SW 1271 (cell line): ENCODE measurements around the gene NFIC.

Experiments used
- DNase-seq, 2 experiments: peaks; one replicate each; lab custom pipeline; 2025; lab: John Stamatoyannopoulos, UW

The NFIC gene

DNA sequence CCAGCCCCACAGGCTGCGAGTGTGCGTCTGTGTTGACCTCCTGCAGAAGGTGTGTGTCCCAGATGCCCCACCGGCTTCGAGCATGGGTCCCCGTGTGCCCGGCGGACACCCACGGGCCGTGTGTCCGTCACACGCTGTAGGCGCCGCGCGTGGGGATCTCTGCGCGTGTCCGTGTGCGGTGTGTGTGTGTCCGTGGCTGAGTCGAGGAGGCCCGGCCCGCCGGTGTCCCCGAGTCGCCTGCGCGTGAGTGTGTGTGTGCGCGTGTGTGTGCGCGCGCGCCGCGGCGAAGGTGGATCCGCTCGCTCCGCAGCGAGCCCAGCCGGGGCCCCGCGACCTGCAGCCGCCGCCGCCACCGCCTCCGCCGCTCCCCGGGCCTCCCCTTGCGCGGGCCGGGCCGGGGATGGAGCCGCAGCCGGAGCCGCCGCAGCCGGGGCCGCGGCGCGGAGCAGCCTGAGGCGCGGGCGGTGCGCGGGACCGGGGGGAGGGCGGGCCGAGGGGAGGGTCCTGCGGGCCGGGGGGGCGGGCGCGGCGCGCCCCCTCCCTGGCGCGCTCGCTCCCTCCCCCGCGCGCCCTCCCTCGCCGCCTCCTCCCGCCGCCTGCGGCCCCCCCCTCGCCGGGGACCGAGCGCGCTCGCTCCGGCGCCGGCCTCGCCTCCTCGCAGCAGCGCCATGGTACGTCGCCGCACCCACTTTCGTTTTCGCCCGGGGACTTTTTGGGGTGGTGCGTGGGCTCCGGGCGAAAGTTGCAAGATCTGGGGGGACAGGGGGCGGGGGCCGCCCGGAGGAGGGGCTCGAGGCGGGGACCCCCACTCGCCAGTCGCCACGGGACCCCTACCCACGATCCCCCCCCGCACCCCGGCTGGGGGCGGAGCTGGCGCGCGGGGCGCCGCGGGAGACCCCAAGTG is 7.1 kb upstream of the NFIC start:
- DNase-seq, result peak in 1 of 2 experiments; percentile 34

DNA sequence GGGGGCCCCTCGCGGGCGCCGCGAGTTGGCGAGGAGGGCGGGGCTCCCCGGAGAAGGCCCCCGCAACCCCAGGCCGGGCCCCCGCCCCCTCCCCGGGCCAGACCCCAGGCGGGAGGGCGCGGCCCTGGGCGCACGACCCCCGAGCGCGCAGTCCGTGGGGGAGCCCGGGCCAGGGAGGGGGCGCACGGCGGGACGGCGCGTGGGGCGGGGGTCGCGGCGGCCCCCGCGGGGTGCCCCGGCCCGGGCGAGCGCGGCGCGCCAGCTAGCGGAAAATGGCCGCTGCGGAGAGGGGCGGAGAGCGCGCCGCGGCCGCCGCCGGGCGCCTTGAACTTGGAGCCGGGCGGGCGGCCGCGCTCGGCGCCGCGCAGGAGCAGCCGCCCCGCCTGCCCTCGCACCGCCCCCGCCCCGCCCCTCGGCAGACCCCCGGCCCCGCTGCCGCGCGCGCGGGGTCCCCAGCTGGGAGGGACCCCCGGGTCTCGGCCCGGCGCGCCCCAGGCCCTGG is 6.4 kb upstream of the NFIC start:
- no peak for DNase-seq

DNA sequence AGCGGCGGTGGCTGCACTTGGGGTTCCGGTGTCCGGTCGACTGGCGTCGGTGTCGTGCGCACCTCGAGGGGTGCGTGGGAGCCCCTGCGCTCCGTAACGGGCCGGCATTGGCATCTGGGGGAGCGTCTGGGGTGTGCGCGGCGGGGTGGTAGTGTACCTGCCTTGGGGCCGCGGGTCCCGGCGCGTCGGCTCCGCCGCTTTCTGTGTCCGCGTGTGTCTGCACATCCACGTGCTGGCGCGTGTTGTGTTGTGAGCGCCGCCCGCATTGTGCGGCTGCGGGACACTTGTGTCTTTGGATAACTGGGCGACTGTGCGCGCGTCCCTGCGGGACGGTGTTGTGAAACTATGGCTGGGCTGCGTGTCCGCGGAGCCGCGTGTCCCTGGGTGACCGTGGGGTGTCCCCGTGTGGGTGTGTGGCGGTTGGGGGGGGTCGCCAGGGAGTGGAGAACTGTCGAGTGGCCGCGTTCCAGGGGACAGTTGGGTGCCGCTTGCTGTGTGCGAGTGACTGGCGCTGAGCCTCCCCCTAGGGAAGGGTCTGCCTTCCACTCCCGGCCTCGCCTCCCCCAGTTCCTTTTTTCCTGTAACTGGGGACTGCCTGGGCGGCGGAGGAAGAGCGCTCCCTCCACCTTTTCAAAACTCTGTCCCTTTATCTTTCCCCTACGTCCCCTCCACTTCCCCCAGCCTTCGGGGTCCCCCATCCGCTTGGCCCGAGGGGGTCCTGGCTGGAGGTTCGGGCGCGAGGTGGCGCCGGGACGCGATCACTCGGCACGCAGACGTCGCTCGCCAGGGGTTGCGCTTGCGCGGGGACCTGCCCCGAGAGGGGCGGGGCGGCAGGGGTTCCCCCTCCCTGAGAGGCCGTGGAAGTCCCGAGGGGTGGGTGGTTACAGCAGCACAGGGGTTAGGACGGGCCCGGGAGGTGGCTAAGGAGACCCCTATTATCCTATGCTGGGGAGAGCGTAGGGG is 5.7 kb upstream of the NFIC start:
- peak in 1 of 2 experiments; percentile 33 for DNase-seq

DNA sequence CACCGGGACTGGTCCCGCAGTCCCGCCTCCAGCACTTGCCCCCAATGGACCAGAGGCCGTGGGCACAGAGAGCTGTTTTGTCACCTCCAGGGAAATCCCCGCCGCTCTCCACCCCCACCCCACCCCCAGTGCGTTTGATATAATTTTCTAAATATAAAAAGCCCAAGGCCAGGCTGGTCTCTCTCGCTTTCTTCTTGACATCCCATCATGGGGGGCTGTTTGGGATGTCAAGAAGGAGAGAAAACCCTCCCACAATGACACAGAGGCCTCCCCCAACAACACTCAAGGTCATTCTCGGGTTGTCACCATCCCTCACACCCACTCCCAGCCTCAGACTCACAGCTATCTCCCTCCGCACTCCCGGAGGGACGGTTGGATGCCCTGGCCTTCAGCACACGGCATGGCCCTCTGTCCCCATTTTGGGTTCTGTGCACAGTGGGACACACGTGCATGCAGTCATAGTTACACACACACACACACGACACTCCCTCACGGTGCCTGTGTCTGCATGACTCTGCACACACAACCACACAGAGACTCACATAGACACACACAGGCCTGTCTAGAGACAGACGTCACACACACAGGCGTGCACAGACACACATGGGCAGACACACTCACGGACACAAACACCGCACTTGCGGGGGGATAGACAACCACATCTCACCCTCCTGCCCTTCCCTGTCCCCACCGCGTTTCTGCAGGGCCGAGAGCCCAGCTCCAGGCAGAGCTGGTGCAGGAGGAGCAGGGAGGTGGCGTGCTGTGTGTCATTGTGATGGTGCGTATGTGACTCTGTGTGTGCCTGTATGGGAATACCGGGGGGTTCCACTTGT is 4.8 kb upstream of the NFIC start:
- no peak for DNase-seq

DNA sequence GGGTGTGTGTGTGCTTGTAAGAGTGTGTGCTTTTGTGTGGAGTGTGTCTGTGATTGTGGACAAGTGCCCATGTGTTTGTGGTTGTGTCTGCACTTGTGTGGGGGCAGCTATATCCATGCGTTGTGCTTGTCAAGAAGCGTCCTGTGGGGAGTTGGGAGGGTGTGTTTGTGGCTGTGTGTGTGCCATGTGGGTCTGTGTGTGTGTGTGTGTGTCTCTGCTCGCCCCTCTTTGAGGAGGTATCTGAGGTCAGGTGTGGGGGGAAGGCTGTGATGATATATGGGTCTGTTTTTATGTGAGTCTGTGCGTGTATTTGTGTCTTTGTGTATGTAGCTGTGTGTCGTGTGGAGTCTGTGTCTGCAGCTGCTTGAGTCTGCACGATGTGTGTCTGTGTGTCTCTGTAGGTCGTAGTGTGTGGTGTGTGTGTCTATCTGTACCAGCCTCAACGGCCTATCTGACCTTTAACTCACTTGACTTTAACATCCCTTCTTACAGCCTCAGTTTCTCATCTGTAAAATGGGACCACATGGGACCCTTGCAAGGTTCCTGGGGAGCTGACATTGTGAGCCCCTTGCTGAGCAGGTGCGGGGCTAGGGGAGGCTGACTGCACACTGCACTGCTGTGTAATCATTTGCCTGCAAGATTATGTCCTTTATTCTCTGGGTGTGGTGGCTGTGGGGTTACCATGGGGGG is 4.0 kb upstream of the NFIC start:
- no peak for DNase-seq

DNA sequence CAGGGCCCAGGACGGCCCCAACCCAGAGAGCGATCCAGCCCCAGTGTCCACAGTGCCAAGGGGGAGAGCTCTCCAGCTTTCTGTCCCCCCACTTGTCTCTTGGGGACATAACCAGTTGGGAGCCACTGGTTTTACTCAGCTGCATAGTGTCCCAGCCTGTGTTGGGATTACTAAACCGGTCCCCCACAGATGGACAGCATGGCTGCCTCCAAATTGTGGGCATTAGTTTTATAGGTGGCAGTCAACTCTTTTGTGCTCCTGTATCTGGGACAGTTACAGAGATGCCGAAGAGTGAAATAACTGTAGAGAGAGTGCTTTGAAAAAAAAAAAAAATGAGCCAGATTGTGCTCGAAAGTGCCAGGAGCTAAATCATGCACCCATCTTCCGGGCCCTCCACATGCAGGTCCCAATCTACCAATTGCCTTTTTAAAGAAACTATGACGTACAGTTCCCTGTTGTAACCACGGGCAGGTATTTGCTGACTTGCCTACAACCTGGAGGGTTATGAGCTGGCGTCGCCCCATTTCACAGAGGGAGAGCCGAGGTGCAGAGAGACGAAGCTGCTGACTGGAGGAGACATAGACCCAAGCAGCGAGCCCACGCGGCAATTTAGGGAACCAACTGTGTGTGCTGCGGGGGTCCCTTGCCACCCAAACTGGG is 2.4 kb upstream of the NFIC start:
- no peak for DNase-seq

DNA sequence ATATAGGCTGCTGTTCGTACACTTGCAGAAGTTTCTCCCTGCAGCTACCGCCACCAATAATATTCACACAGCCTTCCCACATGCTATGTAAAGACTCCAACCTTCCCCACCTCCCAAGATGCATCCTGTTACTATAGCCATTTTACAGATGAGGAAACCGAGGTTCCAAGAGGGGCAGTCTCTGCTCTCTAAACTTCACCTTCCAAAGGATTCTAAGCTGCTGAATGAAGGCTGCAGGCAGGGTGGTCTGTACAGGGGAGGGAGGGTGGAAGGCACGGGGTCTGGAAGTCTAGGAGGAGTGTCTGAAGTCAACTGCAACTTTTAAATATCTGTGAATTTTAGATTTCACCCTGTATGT is 1.9 kb upstream of the NFIC start:
- DNase-seq, result no peak

DNA sequence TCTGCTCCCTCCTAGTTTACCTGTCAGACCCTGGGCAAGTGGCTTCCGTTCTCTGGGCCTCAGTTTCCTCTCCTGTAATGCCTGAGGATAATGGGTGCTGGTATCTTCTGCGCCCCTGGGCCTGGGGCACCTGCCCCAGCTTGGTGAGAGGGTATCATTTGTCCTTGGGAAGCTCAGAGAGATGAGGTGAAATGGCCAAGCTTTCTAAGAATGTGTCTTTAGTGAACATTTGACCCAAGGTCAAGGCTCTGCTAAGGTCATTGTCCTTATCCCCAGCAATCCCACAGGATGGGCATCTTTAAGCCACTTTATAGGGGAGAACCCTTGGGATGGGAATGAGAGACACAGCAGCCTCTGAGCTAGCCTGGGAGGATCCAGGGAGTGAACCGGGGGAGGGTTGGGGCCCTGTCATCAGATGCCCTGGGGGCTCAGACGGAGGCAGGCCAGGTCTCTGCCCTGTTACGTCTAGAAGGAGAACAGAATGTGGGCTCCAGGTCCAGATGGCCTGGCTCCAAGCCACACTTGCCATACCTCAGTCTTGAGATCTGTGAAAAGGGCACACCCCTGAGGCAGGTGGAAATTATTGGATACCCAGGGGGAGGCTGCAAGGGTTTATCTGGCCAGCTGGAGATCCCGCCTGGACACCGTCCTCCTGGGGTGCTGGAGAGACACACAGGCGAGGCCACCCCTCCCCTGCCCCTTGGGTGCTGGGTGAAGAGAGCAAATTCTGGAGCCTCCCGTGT is 1.1 kb upstream of the NFIC start:
- no peak for DNase-seq

DNA sequence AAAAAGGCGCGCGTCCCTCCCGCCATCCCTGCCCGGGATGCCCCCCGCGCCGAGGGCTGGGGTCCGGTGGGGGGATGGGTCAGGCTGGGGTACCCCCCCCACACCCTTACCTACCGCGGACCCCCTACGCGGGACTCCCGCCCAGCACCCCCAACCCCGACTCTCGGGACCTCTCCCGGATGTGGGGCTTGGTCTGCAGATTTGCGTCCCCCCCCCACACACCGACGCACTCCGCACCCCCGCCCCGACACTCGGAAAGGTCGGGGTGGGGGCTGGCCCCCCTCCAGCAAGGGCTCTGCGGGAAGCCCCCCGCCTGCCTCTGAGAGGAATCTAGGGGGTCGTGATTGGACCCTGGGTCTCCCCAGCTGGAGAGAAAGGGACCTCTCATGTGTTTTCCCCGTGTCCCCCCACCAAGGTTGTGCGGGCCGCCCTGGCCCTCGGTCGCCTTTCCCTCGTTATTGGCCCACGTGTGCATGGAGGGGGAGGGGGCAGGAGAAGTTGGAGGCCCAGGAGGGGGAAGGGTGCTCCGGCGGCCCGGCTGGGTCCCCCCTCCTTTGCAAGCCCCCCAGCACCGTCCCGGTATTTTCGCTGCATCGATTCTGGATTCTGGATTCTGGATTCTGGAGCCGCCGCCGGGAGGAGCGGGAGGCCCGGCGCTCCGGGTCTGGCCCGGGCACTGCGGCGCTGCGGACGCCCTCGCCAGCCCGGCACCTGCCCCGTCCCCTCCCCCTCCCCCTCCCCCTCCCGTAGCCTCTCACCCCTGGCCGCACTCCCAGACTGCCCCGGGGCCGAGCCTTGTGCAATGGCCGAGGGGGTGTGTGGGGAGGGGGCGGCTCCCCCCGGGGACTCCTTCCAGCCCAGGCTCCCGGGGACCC is 607 bp downstream of the NFIC start:
- no peak for DNase-seq

DNA sequence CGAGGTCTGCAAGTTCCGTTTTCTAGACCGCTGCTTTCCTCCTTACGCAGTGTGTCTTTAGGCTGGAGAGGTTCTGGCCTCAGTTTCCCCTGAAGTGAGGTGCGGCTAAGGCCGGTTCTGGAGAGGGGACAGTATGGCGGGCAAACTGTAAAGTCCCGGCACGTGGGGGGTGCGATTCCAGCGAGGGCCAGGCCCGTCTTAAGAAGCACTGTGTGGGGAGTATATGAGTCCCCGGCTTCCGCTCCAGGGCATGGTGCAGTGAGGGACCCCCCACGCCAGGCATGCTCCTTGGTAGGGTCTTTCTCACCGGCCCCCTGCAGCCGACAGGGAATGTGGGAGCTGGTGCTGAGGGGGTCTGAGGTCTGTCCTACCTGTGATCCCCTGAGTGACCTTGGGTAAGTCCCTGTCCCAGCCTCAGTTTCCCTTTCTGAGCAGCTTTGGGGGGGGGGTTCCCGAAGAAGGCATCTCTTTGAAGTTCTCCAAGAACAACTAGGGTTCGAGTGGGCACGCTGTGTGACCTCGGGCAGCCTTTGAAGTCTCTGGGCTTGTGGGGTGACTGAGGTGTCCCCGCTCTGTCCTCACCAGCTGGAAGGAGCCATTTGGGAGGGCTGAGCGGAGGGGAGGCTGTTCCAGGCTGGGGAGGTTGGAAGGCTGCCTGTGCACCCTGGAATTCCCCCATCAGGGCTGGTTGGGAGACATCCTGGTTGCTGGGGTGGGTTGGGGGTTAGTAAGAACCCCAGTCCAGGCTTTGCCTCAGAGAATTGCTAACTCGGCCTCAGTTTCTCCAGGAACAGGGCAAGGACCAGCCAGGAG is 1.5 kb downstream of the NFIC start:
- DNase-seq, result no peak

DNA sequence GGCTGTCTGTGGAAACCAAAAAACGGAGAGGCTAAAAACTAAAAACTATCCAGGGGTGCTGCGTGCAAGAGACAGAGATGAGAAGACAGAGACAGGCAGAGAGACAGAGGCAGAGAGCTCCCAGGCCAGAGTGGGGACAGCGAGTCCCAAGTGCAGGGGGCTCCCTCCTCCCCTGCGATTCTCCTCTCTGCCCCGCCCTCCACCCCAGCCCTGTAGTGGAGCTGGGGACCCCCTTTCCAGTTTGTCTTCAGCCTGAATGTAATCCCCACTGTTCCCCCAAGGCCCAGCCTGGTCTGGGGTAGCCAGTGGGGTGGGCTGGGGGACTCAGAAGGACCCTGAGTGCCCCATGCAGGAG is 2.0 kb downstream of the NFIC start:
- no peak for DNase-seq

DNA sequence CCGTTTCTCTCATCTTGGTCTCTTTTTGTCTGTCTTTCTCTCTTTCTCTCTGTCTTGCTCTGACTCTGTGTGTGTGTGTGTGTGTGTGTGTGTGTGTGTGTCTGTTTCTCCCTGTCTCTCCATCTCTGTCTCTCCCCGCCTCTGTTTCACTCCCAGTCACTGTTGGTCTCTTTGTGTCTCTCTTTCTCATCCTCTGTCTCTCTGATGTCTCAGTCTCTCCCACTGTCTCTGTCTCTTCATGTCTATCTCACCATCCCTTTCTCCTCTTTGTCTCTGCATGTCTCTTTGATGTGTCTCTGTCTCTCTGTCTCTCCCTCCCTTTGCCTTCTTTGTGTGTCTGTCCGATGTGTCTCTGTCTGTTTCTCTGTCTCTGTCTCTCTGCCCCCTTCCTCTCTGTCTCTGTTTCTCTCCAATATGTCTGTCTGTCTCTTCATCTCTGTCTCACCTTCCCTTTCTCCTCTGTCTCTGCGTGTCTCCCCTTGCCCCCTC is 2.5 kb downstream of the NFIC start:
- DNase-seq, result no peak

DNA sequence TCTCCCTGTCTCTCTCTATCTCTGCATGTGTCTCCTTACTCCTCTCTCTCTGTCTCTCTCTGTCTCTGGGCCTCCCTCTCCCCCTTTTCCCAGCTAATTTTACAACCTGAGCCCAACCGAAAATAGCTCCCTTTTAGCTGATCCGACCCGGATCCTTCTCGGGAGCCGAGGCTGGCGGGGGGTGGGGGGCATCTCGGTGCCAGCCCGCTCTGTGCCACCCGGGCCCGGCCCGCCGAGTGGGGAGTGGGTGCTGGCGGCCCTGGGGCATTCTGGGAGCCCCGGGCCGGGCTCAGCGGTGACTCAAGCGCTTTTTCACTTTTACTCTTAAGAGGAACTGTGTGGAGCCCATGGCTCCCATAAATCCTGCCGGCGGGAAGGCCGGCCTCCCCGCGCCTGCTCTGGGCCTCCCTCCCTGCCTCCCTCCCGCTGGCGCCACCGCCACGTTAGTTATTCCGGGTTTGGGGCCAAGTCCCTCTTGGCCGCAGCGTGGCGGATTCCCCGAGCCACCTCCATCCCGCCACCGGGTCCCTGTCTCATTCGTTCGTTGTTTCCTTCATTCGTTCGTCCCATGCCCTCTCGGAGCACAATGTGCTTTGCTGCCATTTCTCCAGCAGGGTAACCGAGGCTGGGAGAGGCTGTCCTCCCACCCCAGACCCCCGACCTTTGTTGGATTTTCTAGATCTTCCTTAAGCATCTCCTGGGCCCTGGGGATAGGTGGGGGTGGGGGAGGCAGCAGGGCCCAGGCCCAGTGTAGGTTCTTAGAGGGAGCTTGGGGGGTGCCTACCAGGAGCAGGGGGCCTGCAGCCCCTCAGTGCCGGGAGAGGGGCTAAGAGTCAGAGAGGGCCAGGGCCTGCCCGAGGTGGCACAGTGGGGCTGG is 3.2 kb downstream of the NFIC start:
- no peak for DNase-seq

DNA sequence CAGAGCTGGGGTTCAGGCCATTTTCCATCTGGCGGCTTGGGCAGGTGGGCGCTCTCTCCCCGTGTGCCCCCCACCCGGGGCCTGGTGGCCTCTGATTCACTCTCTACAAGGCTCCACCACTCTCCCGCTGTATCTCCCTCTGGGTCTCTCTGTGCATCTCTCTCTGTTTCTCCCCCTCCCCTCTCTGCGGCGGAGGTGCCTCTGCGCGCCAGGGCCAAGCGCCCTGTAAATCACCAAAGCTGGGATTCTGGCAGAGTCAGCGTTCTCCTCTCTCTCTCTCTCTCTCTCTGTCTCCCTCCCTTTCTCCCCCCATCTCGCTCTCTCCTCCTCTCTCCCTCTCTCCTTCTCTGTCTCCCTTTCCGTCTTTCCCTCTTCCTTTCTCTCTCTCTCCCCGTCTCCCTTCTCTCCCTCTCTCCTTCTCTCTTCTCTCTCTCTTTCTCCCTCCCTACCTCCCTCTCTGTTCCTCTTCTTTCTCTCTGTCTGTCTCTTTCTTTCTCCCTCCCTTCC is 3.9 kb downstream of the NFIC start:
- DNase-seq, result no peak

DNA sequence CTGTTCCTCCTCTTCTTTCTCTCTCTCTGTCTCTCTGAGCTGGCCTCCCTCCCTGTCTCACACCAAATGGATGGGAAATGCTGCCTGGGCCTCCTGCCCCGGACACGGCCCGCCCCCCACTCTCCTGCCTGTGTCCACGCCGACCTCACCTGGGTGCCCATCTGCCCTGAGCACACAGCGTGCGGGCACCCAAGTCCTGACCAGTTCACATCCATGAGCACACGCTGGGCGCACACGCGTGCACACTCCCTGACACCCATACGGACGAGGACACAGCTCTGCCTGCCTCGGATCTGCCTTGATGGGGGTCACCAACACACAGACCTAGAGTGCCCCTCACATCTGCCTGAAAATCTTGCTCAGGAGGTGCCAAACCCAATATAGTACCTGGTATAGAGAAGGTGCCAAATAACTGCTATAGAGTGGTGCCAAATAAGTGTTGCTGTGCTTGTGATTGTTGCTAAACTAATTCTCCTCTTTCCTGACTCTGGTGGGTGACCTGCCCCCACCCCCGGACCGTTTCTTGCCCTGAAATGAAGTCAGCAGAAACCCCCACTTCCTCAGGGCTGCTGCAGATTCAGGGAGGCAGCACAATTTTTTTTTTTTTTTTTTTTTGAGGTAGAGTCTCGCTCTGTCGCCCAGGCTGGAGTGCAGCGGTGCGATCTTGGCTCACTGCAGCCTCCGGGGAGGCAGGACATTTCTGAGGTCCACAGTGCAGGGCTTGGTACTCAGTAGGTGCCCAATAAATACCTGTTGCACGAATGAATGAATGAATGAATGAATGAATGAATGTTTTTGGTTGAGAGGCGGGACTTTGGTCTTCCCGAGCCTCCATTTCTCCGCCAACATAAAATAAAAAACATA is 4.6 kb downstream of the NFIC start:
- no peak for DNase-seq

DNA sequence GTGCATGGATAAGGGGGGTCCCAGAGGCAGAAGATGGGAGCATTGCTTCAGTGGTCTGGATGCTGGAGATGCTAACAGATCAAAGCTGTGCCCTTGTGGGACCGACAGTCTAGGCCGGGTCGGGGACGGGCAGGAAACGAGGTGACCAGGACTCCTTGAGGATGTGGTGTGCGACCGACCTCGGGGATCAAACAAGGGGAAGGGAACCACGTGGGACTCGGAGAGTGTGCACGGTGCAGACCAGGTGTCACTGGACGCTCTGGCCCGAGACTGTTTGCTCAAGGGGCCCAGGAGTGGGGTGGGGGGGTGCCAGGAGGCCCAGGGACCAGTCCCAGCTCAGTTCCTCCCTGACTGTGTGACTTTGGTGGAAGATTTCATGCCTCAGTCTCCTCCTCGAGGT is 6.0 kb downstream of the NFIC start:
- DNase-seq, result no peak
